ENCODE results near the gene MOV10. TPM values are rescaled to one million over a fixed set of nuclear protein-coding genes. Genes with fewer than 3 reads are reported as not detected.

The MOV10 gene
- total RNA-seq, 2 donors from 2014 or later: 113 to 124 TPM

DNA sequence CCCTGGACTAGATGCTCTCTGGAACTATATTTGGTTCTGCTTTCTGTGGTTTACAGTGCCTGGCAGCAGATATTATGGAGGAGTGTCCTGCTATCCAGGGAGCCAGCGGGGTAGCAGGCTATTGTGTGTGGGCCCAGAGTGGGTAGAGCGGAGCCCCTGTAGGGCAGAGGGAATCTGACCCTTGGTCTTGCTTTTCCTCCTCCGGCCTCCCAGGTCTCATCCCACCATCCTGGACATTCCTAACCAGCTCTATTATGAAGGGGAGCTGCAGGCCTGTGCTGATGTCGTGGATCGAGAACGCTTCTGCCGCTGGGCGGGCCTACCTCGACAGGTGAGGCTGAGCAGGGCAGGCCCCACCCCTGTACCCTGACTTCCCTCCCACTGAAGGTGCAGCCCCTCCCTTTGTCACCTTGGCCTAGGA lies 23.3 kb downstream of the MOV10 start:
- Mint-ChIP-seq H3K9me3 (no peaks in the 10 kb centered on the region), H3K36me3 (ENCODE audit: low read depth) (peaks cover 80% of the 10 kb centered on the region), H3K4me3 (no peak overlapping the region), H3K27ac (no peak overlapping the region), H3K27me3 (ENCODE audit: insufficient read depth) (peaks cover 8% of the 10 kb centered on the region), H3K4me1 (peaks cover 53% of the 10 kb centered on the region)
- no peaks in the 10 kb centered on the region for H3K9me3 ChIP-seq (ENCODE audit: control insufficient read depth, low read length)
- no peak overlapping the region for H3K27ac ChIP-seq (ENCODE audit: low read depth, low read length)
- peaks cover 36% of the 10 kb centered on the region for H3K4me1 ChIP-seq (ENCODE audit: control insufficient read depth, insufficient read depth, low read length)
- H3K36me3 ChIP-seq (ENCODE audit: control insufficient read depth, insufficient read depth, low read length): peaks cover 88% of the 10 kb centered on the region
- DNase-seq: no peak
- no peak overlapping the region for H3K4me3 ChIP-seq (ENCODE audit: low read length)
- H3K9ac ChIP-seq (ENCODE audit: extremely low read depth, low read length, poor library complexity, severe bottlenecking): no peak overlapping the region
- WGBS, 2 experiments (ENCODE audit: insufficient coverage in 1 of 2, insufficient read length in 1 of 2): 87 to 94% methylated on average over 6 to 9 of the region's 9 CpGs
- TF ChIP-seq, protein P1, sequence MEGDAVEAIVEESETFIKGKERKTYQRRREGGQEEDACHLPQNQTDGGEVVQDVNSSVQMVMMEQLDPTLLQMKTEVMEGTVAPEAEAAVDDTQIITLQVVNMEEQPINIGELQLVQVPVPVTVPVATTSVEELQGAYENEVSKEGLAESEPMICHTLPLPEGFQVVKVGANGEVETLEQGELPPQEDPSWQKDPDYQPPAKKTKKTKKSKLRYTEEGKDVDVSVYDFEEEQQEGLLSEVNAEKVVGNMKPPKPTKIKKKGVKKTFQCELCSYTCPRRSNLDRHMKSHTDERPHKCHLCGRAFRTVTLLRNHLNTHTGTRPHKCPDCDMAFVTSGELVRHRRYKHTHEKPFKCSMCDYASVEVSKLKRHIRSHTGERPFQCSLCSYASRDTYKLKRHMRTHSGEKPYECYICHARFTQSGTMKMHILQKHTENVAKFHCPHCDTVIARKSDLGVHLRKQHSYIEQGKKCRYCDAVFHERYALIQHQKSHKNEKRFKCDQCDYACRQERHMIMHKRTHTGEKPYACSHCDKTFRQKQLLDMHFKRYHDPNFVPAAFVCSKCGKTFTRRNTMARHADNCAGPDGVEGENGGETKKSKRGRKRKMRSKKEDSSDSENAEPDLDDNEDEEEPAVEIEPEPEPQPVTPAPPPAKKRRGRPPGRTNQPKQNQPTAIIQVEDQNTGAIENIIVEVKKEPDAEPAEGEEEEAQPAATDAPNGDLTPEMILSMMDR (conservative IDR thresholded peaks at IDR 0.05): no peak
- no peaks in the 10 kb centered on the region for H3K27me3 ChIP-seq (ENCODE audit: control insufficient read depth, insufficient read depth, low read length, poor library complexity, severe bottlenecking)

DNA sequence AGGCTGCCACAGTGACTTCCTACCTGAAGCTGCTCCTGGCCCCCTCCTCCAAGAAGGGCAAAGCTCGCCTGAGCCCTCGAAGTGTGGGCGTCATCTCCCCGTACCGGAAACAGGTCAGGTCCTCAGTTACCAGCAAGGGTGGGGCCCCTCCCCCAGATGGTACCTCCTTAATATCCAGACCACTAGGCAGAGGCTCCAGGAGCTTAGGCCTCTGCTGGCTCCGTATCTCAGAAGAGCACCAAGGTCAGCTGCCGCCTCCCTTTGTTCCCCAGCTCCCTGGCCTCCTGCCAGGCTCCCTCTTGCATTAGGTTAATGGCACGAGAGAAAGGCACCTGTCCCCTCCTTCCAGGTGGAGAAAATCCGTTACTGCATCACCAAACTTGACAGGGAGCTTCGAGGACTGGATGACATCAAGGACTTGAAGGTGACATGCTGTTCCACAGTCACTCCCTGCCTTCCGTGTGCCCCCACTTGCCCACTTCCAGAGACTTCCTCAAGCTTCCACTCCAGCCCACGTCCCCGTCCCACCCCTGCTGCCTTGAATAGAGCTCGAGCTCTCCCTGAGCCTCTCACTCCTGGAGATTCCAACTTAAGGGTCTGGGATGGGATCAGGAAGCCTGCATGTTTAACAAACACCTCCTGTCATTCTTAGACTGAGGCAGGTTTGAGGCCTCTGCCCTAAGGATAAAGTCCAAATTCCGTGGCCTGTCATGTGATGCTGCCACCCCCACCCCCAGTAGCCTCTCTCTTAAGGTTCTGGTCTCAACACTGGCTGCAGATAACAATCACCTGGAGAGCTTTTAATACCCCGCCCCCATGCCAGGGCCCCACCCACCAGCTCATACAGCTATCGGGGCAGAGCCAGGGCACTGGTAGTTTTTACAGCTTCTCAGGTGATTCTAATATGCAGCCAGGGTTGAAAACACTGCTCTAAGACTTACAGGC lies 24.2 kb downstream of the MOV10 start:
- DNase-seq: peak; percentile 84
- 76 to 86% methylated on average over 11 to 17 of the region's 17 CpGs for WGBS, 2 experiments (ENCODE audit: insufficient coverage in 1 of 2, insufficient read length in 1 of 2)
- peak overlapping the region; percentile 97 for H3K27ac Mint-ChIP-seq

GRCh38 chr1:112699425-112700144 lies 25.1 kb downstream of the MOV10 start:
- Histone ChIP-seq H3K27ac (ENCODE audit: low read depth, low read length) (peak overlapping the region; percentile 36), H3K4me3 (ENCODE audit: low read length) (peak overlapping the region; percentile 68), H3K9me3 (ENCODE audit: control insufficient read depth, low read length) (no peaks in the 10 kb centered on the region), H3K36me3 (ENCODE audit: control insufficient read depth, insufficient read depth, low read length) (peaks cover 89% of the 10 kb centered on the region), H3K9ac (ENCODE audit: extremely low read depth, low read length, poor library complexity, severe bottlenecking) (peak overlapping the region; percentile 61), H3K4me1 (ENCODE audit: control insufficient read depth, insufficient read depth, low read length) (peaks cover 47% of the 10 kb centered on the region), H3K27me3 (ENCODE audit: control insufficient read depth, insufficient read depth, low read length, poor library complexity, severe bottlenecking) (no peaks in the 10 kb centered on the region)
- DNase-seq: no peak
- H3K4me1 Mint-ChIP-seq: peaks cover 63% of the 10 kb centered on the region
- peak overlapping the region; percentile 97 for H3K27ac Mint-ChIP-seq
- H3K9me3 Mint-ChIP-seq: no peaks in the 10 kb centered on the region
- WGBS, 2 experiments (ENCODE audit: insufficient coverage in 1 of 2, insufficient read length in 1 of 2): 93 to 94% methylated on average over 8 to 13 of the region's 13 CpGs
- peaks cover 82% of the 10 kb centered on the region for H3K36me3 Mint-ChIP-seq (ENCODE audit: low read depth)
- peaks cover 19% of the 10 kb centered on the region for H3K27me3 Mint-ChIP-seq (ENCODE audit: insufficient read depth)
- TF ChIP-seq, protein P1 (conservative IDR thresholded peaks at IDR 0.05): no peak
- H3K4me3 Mint-ChIP-seq: peak overlapping the region; percentile 49

More for the DNA sequence above, 24.2 kb downstream of the MOV10 start:
- peaks cover 38% of the 10 kb centered on the region for H3K4me1 ChIP-seq (ENCODE audit: control insufficient read depth, insufficient read depth, low read length)
- H3K4me1 Mint-ChIP-seq: peaks cover 53% of the 10 kb centered on the region
- peak overlapping the region; percentile 58 for H3K27ac ChIP-seq (ENCODE audit: low read depth, low read length)
- no peaks in the 10 kb centered on the region for H3K9me3 Mint-ChIP-seq
- peaks cover 91% of the 10 kb centered on the region for H3K36me3 ChIP-seq (ENCODE audit: control insufficient read depth, insufficient read depth, low read length)
- H3K9ac ChIP-seq (ENCODE audit: extremely low read depth, low read length, poor library complexity, severe bottlenecking): peak overlapping the region; percentile 15
- H3K27me3 ChIP-seq (ENCODE audit: control insufficient read depth, insufficient read depth, low read length, poor library complexity, severe bottlenecking): no peaks in the 10 kb centered on the region
- no peaks in the 10 kb centered on the region for H3K9me3 ChIP-seq (ENCODE audit: control insufficient read depth, low read length)
- peaks cover 13% of the 10 kb centered on the region for H3K27me3 Mint-ChIP-seq (ENCODE audit: insufficient read depth)
- peak overlapping the region; percentile 49 for H3K4me3 Mint-ChIP-seq
- TF ChIP-seq, protein P1 (conservative IDR thresholded peaks at IDR 0.05): peak; percentile 29
- peaks cover 82% of the 10 kb centered on the region for H3K36me3 Mint-ChIP-seq (ENCODE audit: low read depth)
- peak overlapping the region; percentile 68 for H3K4me3 ChIP-seq (ENCODE audit: low read length)

All from endodermal cell (in vitro differentiated cells).